Measurements from ENCODE around the gene FOXA1. TPM values are rescaled to one million over a fixed set of nuclear protein-coding genes. Genes with fewer than 3 reads are reported as not detected.

FOXA1 gene
- total RNA-seq, 1 experiment from 2014 or later: 4.3 TPM

DNA sequence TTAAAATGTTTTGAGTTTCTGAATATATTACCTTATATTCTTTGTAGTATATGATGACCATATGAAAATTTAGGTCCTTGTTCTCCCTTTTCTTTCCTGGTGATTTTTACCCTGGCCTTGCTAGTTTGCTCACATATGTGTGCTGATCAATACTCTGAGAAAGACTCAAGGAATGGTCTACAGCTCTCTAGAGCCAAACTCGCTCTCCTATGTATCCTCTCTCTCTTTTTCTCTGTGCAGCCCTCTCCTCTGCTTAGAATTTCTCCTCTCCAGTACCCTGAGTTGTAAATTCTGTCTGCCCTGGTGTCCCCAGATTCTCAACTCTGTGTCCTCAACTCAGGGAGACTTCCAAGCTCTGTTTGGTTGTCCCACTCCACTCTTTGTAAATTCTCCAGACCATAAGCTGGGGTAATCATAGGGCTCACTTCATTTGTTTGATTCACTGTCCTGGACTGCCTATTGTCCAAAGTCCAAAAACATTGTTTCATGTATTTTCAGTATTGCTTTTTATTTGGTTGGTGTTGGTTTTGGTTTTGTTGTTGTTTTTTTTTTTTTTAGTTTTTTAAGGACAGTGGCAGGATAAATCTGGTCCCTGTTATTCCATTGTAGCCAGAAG is 41.0 kb downstream of the FOXA1 start:
- intact Hi-C loops (cut with micrococcal nuclease; ENCODE audit: unreplicated experiment): no loop called here
- Histone ChIP-seq H3K36me3 (ENCODE audit: insufficient read depth, low read length, poor library complexity, severe bottlenecking) (no peaks in the 10 kb centered on the region), H3K4me1 (ENCODE audit: insufficient read depth, low read length, poor library complexity, severe bottlenecking) (no peaks in the 10 kb centered on the region), H3K9me3 (ENCODE audit: low read depth, low read length, poor library complexity, severe bottlenecking) (peaks cover 7% of the 10 kb centered on the region), H3K27me3 (replicated peaks; ENCODE audit: insufficient read depth, low read depth, low read length, poor library complexity) (no peaks in the 10 kb centered on the region), H3K4me3 (ENCODE audit: low read depth, low read length, poor library complexity, severe bottlenecking) (no peak overlapping the region), H3K27ac (ENCODE audit: low read depth, low read length, poor library complexity, severe bottlenecking) (no peak overlapping the region)
- POLR2A ChIA-PET (ENCODE audit: low non-redundant PET): no interaction called here
- TF ChIP-seq, protein P1, sequence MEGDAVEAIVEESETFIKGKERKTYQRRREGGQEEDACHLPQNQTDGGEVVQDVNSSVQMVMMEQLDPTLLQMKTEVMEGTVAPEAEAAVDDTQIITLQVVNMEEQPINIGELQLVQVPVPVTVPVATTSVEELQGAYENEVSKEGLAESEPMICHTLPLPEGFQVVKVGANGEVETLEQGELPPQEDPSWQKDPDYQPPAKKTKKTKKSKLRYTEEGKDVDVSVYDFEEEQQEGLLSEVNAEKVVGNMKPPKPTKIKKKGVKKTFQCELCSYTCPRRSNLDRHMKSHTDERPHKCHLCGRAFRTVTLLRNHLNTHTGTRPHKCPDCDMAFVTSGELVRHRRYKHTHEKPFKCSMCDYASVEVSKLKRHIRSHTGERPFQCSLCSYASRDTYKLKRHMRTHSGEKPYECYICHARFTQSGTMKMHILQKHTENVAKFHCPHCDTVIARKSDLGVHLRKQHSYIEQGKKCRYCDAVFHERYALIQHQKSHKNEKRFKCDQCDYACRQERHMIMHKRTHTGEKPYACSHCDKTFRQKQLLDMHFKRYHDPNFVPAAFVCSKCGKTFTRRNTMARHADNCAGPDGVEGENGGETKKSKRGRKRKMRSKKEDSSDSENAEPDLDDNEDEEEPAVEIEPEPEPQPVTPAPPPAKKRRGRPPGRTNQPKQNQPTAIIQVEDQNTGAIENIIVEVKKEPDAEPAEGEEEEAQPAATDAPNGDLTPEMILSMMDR (conservative IDR thresholded peaks at IDR 0.05; ENCODE audit: low read depth, low read length): no peak
- TF ChIP-seq EZH2 (IDR thresholded peaks at IDR 0.05; ENCODE audit: borderline replicate concordance, low read depth, low read length, poor library complexity, severe bottlenecking): no peak
- no TSS peak for BruUV-seq (replicated peaks)
- CTCF ChIA-PET: no interaction called here
- DNase-seq (ENCODE audit: low spot score): no peak

DNA sequence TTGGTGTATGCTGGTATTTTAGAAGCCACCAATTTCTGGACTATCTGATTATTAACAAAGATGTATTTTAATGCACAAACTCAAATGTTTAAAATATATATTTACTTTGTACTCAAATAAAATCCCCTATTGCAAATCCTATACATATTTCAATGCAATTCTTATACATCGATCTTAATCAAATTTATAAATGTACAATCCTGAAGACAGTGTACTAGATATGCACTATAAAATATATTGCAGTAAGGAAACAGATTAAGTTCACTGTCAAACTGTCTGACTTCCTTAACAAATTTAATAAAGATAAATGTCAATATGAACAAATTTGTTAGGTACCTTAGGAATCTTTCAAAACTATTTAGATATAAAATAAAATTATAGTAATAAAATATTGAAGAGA is 43.9 kb downstream of the FOXA1 start:
- no peak for DNase-seq (ENCODE audit: low spot score)
- CTCF ChIA-PET: no interaction called here
- Histone ChIP-seq H3K4me3 (ENCODE audit: low read depth, low read length, poor library complexity, severe bottlenecking) (no peak overlapping the region), H3K36me3 (ENCODE audit: insufficient read depth, low read length, poor library complexity, severe bottlenecking) (no peaks in the 10 kb centered on the region), H3K4me1 (ENCODE audit: insufficient read depth, low read length, poor library complexity, severe bottlenecking) (no peaks in the 10 kb centered on the region), H3K27me3 (replicated peaks; ENCODE audit: insufficient read depth, low read depth, low read length, poor library complexity) (no peaks in the 10 kb centered on the region), H3K27ac (ENCODE audit: low read depth, low read length, poor library complexity, severe bottlenecking) (no peak overlapping the region), H3K9me3 (ENCODE audit: low read depth, low read length, poor library complexity, severe bottlenecking) (peaks cover 7% of the 10 kb centered on the region)
- POLR2A ChIA-PET (ENCODE audit: low non-redundant PET): no interaction called here
- intact Hi-C loops (cut with micrococcal nuclease; ENCODE audit: unreplicated experiment): no loop called here
- TF ChIP-seq, protein P1 (conservative IDR thresholded peaks at IDR 0.05; ENCODE audit: low read depth, low read length): no peak
- no peak for TF ChIP-seq EZH2 (IDR thresholded peaks at IDR 0.05; ENCODE audit: borderline replicate concordance, low read depth, low read length, poor library complexity, severe bottlenecking)
- BruUV-seq (replicated peaks): no TSS peak

DNA sequence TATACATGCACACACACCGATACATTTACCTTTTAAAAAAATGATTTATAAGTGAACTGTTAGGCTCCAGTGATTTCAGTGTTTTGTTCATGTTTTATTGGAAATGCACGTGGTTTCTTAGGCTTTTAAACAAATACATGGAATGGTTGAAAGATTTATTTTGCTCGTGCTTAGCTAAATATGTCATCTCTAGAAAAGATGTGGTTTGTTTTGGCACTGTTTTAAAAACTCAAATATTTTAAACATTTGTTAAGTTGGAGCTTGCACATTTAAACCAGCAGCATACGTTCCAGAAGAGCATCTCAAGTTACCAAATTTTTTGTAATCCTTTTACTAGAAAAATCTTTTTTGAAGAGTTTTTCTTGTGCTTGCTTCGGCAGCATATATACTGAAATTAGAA is 44.5 kb downstream of the FOXA1 start:
- H3K9me3 ChIP-seq (ENCODE audit: low read depth, low read length, poor library complexity, severe bottlenecking): peaks cover 7% of the 10 kb centered on the region
- no peak overlapping the region for H3K27ac ChIP-seq (ENCODE audit: low read depth, low read length, poor library complexity, severe bottlenecking)
- H3K27me3 ChIP-seq (replicated peaks; ENCODE audit: insufficient read depth, low read depth, low read length, poor library complexity): no peaks in the 10 kb centered on the region
- no peak for TF ChIP-seq EZH2 (IDR thresholded peaks at IDR 0.05; ENCODE audit: borderline replicate concordance, low read depth, low read length, poor library complexity, severe bottlenecking)
- TF ChIP-seq, protein P1 (conservative IDR thresholded peaks at IDR 0.05; ENCODE audit: low read depth, low read length): no peak
- intact Hi-C loops (cut with micrococcal nuclease; ENCODE audit: unreplicated experiment): no loop called here
- H3K36me3 ChIP-seq (ENCODE audit: insufficient read depth, low read length, poor library complexity, severe bottlenecking): no peaks in the 10 kb centered on the region
- H3K4me3 ChIP-seq (ENCODE audit: low read depth, low read length, poor library complexity, severe bottlenecking): no peak overlapping the region
- no TSS peak for BruUV-seq (replicated peaks)
- POLR2A ChIA-PET (ENCODE audit: low non-redundant PET): no interaction called here
- H3K4me1 ChIP-seq (ENCODE audit: insufficient read depth, low read length, poor library complexity, severe bottlenecking): no peaks in the 10 kb centered on the region
- no peak for DNase-seq (ENCODE audit: low spot score)
- CTCF ChIA-PET: no interaction called here

Measured in A673 (cell line).